MCF 10A (cell line): ENCODE measurements around the gene RGL2. TPM values are rescaled to one million over a fixed set of nuclear protein-coding genes. Genes with fewer than 3 reads are reported as not detected.

Experiments
- BruUV-seq: library from RNA; stranded (reverse); fragments of 400-500 nt; replicated peaks from 2 replicates; lab custom pipeline; 2021; lab: Mats Ljungman, UMichigan
- CTCF ChIA-PET: fragments of 300-600 bp; sonication (Branson Sonifier 250); formaldehyde crosslinking; extraction: SDS; loops from one replicate; lab custom pipeline; 2021; ENCODE audit warnings: antibody characterized with exemption, inconsistent platforms; lab: Yijun Ruan, JAX
- POLR2A ChIA-PET: fragments of 300-600, 350-650 bp; sonication (Branson Sonifier 250); formaldehyde crosslinking; extraction: SDS; loops from one replicate; lab custom pipeline; 2020; ENCODE audit warnings: antibody characterized with exemption, inconsistent platforms; lab: Yijun Ruan, JAX
- DNase-seq: peaks from one replicate; pipeline ENCODE4 v3.0.0-alpha.2; 2018; ENCODE audit not compliant: unreplicated experiment
- H3K27ac Mint-ChIP-seq: one replicate; pipeline ENCODE4 v1.8.0; 2022; ENCODE audit warnings: mild to moderate bottlenecking, low read depth, mixed read lengths; ENCODE audit not compliant: unreplicated experiment
- H3K27me3 Mint-ChIP-seq: one replicate; pipeline ENCODE4 v1.8.0; 2022; ENCODE audit warnings: mixed read lengths; ENCODE audit not compliant: insufficient read depth, unreplicated experiment
- H3K36me3 Mint-ChIP-seq: one replicate; pipeline ENCODE4 v1.8.0; 2022; ENCODE audit warnings: mild to moderate bottlenecking, moderate library complexity, mixed read lengths; ENCODE audit not compliant: insufficient read depth, unreplicated experiment
- H3K4me1 Mint-ChIP-seq: one replicate; pipeline ENCODE4 v1.8.0; 2022; ENCODE audit warnings: mixed read lengths; ENCODE audit not compliant: insufficient read depth, unreplicated experiment
- H3K4me3 Mint-ChIP-seq: one replicate; pipeline ENCODE4 v1.8.0; 2022; ENCODE audit warnings: mild to moderate bottlenecking, moderate library complexity, mixed read lengths; ENCODE audit not compliant: unreplicated experiment
- H3K9me3 Mint-ChIP-seq: one replicate; pipeline ENCODE4 v1.8.0; 2022; ENCODE audit warnings: mixed read lengths; ENCODE audit not compliant: unreplicated experiment
- intact Hi-C: fragments of 100-400 bp; cut with micrococcal nuclease; formaldehyde crosslinking; loops from 2 replicates; pipeline ENCODE4 v1.14.1; 2022
- total RNA-seq: library from RNA; stranded (reverse); gene quantifications from 2 replicates; pipeline ENCODE4 v1.2.3, GENCODE V29; 2022
- TF ChIP-seq, protein P1 (sequence below): fragments of 200-600 bp; IDR thresholded peaks from one replicate; pipeline ENCODE4 v1.8.0; 2022; ENCODE audit warnings: antibody characterized with exemption, mild to moderate bottlenecking; ENCODE audit not compliant: unreplicated experiment

The RGL2 gene
- total RNA-seq, 1 experiment from 2014 or later, result 30.4 TPM

DNA sequence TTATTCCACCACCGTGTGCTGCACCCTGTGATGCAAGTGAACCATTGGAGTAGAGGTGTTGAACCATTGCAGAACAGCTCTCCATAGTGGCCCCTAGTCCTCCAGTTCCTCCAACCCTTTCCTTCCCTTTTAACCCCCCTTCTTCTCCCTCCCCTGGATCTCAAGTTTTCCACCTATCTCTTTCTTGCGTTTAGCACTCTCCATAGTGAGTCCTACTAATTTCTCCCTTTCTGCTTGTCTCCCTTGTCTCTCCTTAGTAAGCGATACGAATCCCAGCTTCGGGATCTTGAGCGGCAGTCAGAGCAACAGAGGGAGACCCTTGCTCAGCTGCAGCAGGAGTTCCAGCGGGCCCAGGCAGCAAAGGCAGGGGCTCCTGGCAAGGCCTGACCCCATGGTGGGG lies 8.3 kb downstream of the RGL2 start:
- peaks cover 24% of the 10 kb centered on the region for H3K4me1 Mint-ChIP-seq
- H3K27ac Mint-ChIP-seq, result no peak overlapping the region
- H3K9me3 Mint-ChIP-seq, result no peaks in the 10 kb centered on the region
- POLR2A ChIA-PET, result interaction anchor here (0.6 to 7.1 kb wide), 10 partner anchors 8 to 319 kb away, joined by 3 to 148 read pairs (median 23); partner anchors contain the start of genes B3GALT4, RGL2, RPS18 and TAPBP
- H3K4me3 Mint-ChIP-seq, result peak overlapping the region; percentile 88
- no TSS peak for BruUV-seq
- H3K27me3 Mint-ChIP-seq, result no peaks in the 10 kb centered on the region
- peaks cover 53% of the 10 kb centered on the region for H3K36me3 Mint-ChIP-seq
- intact Hi-C loops, result no loop called here
- TF ChIP-seq, protein P1, sequence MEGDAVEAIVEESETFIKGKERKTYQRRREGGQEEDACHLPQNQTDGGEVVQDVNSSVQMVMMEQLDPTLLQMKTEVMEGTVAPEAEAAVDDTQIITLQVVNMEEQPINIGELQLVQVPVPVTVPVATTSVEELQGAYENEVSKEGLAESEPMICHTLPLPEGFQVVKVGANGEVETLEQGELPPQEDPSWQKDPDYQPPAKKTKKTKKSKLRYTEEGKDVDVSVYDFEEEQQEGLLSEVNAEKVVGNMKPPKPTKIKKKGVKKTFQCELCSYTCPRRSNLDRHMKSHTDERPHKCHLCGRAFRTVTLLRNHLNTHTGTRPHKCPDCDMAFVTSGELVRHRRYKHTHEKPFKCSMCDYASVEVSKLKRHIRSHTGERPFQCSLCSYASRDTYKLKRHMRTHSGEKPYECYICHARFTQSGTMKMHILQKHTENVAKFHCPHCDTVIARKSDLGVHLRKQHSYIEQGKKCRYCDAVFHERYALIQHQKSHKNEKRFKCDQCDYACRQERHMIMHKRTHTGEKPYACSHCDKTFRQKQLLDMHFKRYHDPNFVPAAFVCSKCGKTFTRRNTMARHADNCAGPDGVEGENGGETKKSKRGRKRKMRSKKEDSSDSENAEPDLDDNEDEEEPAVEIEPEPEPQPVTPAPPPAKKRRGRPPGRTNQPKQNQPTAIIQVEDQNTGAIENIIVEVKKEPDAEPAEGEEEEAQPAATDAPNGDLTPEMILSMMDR, result no peak
- CTCF ChIA-PET, result interaction anchor here (0.7 kb wide), 2 partner anchors 9 to 12 kb away, joined by 3 to 8 read pairs; partner anchors contain the start of gene RGL2
- DNase-seq, result no peak

DNA sequence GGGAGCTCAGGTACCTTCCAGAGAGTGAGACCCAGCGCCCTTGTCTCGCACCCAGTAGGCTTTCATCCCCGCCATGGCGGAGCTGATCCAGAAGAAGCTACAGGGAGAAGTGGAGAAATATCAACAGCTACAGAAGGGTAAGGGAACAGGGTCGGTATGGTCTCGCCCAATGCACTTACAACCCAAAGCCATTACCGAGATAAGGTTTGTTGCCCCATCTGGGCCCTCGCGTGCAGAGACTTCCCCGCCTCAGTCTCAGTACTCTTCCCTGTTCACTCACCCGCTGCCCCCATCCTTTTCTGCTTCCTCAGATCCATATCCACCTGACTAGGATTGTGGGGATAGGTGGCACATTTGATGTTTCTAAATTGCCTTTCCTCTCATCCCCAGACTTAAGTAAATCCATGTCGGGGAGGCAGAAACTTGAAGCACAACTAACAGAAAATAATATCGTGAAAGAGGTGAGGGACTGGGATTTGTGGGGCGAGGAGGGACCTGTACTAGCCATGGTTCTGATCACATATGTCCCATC lies 8.9 kb downstream of the RGL2 start:
- intact Hi-C loops, result no loop called here
- H3K36me3 Mint-ChIP-seq, result peaks cover 59% of the 10 kb centered on the region
- ChIA-PET CTCF (interaction anchor here (0.6 to 2.3 kb wide), 4 partner anchors 10 to 130 kb away, joined by 3 to 18 read pairs (median 7); partner anchors contain the start of gene B3GALT4), POLR2A (interaction anchor here (0.8 to 7.1 kb wide), 17 partner anchors 9 to 1560 kb away, joined by 3 to 148 read pairs (median 7); partner anchors contain the start of genes B3GALT4, BRD2, RGL2 and RPS18)
- no peak for DNase-seq
- H3K4me1 Mint-ChIP-seq, result peaks cover 24% of the 10 kb centered on the region
- BruUV-seq, result TSS peak; percentile 88
- no peaks in the 10 kb centered on the region for H3K9me3 Mint-ChIP-seq
- peak overlapping the region; percentile 88 for H3K4me3 Mint-ChIP-seq
- no peaks in the 10 kb centered on the region for H3K27me3 Mint-ChIP-seq
- TF ChIP-seq, protein P1, result no peak
- H3K27ac Mint-ChIP-seq, result peak overlapping the region; percentile 89

DNA sequence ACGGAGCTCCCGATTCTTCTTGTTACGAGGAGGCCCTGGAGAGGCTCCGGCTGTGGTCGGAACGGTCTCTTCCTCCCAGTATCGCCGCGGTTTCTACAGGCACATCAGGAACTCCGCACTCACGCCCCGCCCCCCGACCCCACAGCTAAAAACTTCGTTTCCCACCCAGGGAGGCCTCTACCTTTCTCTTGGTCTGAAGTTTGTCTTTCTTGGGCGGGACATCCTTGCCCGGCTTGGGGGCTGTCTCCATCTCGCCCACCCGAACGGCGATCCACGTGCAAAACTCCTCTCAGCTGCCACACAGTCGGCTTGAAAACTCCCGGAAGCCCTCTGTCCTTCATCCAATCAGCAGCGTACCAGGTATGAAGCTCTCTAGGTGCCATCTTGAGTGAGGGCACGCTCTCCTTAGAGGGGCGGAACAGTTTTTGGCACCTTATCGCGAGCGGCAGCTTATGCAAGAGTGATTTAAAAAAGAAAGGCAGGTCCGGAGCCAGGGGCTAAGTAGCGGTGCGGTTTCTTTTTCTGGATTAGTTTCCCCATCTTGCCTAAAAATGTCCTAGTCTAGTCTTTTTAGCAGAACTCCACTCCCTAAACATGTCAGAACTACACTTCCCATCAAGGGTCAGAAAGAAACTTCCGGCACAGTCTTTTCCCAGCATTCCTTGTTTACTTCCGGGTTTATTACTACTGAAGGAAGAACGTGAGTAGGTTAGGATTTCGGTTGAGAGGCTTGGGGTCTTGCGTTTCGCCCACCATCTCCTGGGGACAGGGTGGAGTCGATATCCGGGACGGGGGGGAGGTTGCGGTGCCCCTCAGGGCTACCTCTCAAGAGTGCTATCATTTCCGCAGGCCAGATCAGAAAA lies 9.6 kb downstream of the RGL2 start, which contains the start of the genes PFDN6 and WDR46:
Gene PFDN6 (plus strand): TSS at position 681 of the 863 bp plus-strand sequence. CDS start 256 bp downstream, outside the sequence.
Gene WDR46 (minus strand): TSS at position 319 of the 863 bp plus-strand sequence. CDS start 69 bp downstream, at position 250.
- H3K4me3 Mint-ChIP-seq, result peak within 1 kb of the TSS; percentile 88

More for the DNA sequence above, 9.6 kb downstream of the RGL2 start, which contains the start of the genes PFDN6 and WDR46:
- DNase-seq, result peak; percentile 93
- Mint-ChIP-seq H3K9me3 (no peaks in the 10 kb centered on the region), H3K27ac (peak within 1 kb of the TSS; percentile 89), H3K27me3 (no peaks in the 10 kb centered on the region), H3K4me1 (peaks cover 24% of the 10 kb centered on the region), H3K36me3 (peaks cover 66% of the 10 kb centered on the region)
- ChIA-PET POLR2A (interaction anchor here (0.6 to 7.1 kb wide), 23 partner anchors 10 to 1559 kb away, joined by 3 to 148 read pairs (median 6); partner anchors contain the start of genes B3GALT4, BRD2, RGL2 and RPS18), CTCF (interaction anchor here (0.6 to 2.3 kb wide), 5 partner anchors 10 to 131 kb away, joined by 4 to 18 read pairs (median 5); partner anchors contain the start of gene B3GALT4)
- intact Hi-C loops, result no loop called here
- TF ChIP-seq, protein P1, result no peak
- BruUV-seq, result no TSS peak
